ENCODE measurements around the gene SGCA.

Gene SGCA

DNA sequence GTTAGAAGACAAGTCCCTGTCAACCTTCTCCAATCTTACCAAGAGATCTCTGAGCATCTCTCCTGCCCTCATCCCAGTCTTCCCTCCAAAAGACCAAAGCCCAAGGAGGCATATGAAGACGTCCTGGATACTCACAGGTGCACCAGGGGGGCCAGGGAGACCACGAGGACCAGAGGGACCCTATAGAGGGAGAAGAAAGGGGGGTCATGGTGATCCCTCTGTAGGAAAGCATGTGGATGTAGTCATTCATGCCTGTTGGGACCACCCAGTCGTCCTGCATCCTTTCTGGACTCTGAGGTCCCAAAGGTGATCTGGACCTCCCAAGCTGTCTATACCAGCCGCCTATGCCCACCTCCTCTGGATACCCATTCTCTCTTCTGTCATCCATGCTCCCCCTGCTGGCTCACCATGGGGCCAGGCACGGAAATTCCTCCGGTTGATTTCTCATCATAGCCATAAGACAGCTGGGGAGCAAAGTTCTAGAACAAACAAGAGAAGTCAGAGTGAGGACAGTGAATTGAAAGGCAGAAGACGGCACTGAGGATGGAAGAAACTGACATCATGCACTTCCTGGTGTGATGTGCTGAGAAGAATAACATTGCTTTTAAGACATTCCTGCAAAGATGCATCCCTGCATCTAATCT is 32.3 kb downstream of the SGCA start:
- H3K9me3 ChIP-seq (ENCODE audit: low read length), result no peaks in the 10 kb centered on the region
- peaks cover 3% of the 10 kb centered on the region for H3K4me1 ChIP-seq (ENCODE audit: insufficient read depth, low read length)
- no peak overlapping the region for H2AFZ ChIP-seq (ENCODE audit: low read depth, low read length)
- H3K36me3 ChIP-seq (ENCODE audit: insufficient read depth, low read length), result no peaks in the 10 kb centered on the region
- H3K27me3 ChIP-seq (ENCODE audit: insufficient read depth, low read length), result peaks cover 56% of the 10 kb centered on the region
- no peak overlapping the region for H3K4me3 ChIP-seq (ENCODE audit: low read length)

DNA sequence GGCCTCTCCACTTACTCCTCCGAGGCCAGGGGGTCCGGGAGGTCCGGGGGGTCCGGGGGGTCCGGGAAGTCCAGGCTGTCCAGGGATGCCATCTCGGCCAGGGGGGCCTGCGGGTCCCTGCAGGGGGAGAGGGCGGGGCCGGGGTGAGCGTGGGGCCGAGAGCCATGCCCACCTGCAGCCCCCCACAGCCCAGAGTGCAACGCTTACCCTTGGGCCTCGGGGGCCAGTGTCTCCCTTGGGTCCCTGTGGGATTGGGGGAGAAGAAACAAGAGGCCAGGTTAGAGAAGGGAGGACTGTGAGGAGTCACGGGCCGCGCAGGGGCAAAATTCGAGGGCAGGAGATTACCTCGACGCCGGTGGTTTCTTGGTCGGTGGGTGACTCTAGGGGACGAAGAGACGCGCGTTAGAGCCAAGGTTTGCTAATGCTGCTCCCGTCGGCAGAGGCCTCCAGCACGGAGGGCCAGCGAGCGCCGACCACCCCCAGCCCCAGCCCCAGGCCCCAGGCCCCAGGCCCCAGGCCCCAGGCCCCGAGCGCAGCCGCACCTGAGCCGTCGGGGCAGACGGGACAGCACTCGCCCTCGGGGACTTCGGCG is 33.5 kb downstream of the SGCA start:
- Histone ChIP-seq H3K4me3 (ENCODE audit: low read length) (no peak overlapping the region), H3K36me3 (ENCODE audit: insufficient read depth, low read length) (no peaks in the 10 kb centered on the region), H3K27me3 (ENCODE audit: insufficient read depth, low read length) (peaks cover 58% of the 10 kb centered on the region), H3K9me3 (ENCODE audit: low read length) (no peaks in the 10 kb centered on the region), H3K4me1 (ENCODE audit: insufficient read depth, low read length) (peaks cover 3% of the 10 kb centered on the region), H2AFZ (ENCODE audit: low read depth, low read length) (no peak overlapping the region)

GRCh38 chr17:50199803-50200456 is 34.1 kb downstream of the SGCA start:
- H3K36me3 ChIP-seq (ENCODE audit: insufficient read depth, low read length), result no peaks in the 10 kb centered on the region
- H3K4me3 ChIP-seq (ENCODE audit: low read length), result no peak overlapping the region
- no peaks in the 10 kb centered on the region for H3K9me3 ChIP-seq (ENCODE audit: low read length)
- peaks cover 3% of the 10 kb centered on the region for H3K4me1 ChIP-seq (ENCODE audit: insufficient read depth, low read length)
- H3K27me3 ChIP-seq (ENCODE audit: insufficient read depth, low read length), result peaks cover 60% of the 10 kb centered on the region
- no peak overlapping the region for H2AFZ ChIP-seq (ENCODE audit: low read depth, low read length)

DNA sequence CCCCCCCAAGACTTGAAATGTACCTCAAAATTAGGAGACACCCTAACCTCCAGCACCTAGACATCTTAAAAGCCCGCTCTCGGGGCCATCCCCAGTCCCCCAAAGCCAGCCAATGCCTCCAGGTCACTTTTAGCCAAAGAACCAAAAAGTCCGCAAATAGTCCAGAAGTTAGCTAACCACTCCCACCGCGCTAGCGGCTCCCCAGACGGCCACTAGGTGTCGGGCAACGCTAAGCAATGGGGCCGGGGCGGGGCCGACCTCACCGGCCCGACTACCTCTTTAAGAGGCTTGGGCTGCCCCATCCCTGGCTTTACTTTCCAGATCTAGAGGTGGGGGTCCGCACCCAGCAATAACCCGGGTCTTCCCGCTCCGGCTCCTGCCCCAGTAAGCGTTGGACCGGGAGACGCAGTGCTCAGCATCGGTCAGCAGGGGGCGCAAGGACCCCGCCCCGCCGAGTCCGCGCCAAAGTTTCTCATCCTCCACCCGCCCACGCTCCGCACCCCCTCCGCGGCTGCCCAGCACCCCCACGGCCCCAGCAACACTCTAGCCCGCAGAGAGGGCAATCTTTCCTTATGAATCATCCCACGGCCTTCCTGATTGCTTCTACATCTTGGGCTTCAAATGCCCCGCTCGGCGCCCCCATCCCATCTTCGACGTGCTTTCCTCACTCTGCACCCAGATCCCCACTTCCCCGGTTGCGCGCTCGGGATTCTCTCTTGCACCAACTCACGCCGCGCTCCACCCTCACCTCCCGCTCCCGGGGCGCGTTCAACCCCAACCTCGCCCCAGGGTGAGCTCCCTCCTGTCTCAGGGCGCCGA is 34.9 kb downstream of the SGCA start:
- H3K36me3 ChIP-seq (ENCODE audit: insufficient read depth, low read length), result no peaks in the 10 kb centered on the region
- H3K27me3 ChIP-seq (ENCODE audit: insufficient read depth, low read length), result peaks cover 54% of the 10 kb centered on the region
- no peak overlapping the region for H2AFZ ChIP-seq (ENCODE audit: low read depth, low read length)
- H3K9me3 ChIP-seq (ENCODE audit: low read length), result no peaks in the 10 kb centered on the region
- peak overlapping the region; percentile 30 for H3K4me3 ChIP-seq (ENCODE audit: low read length)
- H3K4me1 ChIP-seq (ENCODE audit: insufficient read depth, low read length), result peaks cover 8% of the 10 kb centered on the region

GRCh38 chr17:50201276-50201854 is 35.6 kb downstream of the SGCA start, which contains the start of gene COL1A1:
COL1A1 (minus strand) TSS chr17:50201631; CDS start chr17:50201513, 118 bp downstream.
- peak within 1 kb of the TSS; percentile 30 for H3K4me3 ChIP-seq (ENCODE audit: low read length)
- H2AFZ ChIP-seq (ENCODE audit: low read depth, low read length), result no peak within 1 kb of the TSS
- H3K4me1 ChIP-seq (ENCODE audit: insufficient read depth, low read length), result peaks cover 11% of the 10 kb centered on the region
- peaks cover 54% of the 10 kb centered on the region for H3K27me3 ChIP-seq (ENCODE audit: insufficient read depth, low read length)
- H3K9me3 ChIP-seq (ENCODE audit: low read length), result no peaks in the 10 kb centered on the region
- no peaks in the 10 kb centered on the region for H3K36me3 ChIP-seq (ENCODE audit: insufficient read depth, low read length)

GRCh38 chr17:50203086-50203485 is 37.3 kb downstream of the SGCA start:
- Histone ChIP-seq H3K4me3 (ENCODE audit: low read length) (no peak overlapping the region), H3K36me3 (ENCODE audit: insufficient read depth, low read length) (no peaks in the 10 kb centered on the region), H3K4me1 (ENCODE audit: insufficient read depth, low read length) (peaks cover 11% of the 10 kb centered on the region), H3K9me3 (ENCODE audit: low read length) (no peaks in the 10 kb centered on the region), H2AFZ (ENCODE audit: low read depth, low read length) (no peak overlapping the region), H3K27me3 (ENCODE audit: insufficient read depth, low read length) (peaks cover 50% of the 10 kb centered on the region)

- Histone ChIP-seq H3K4me3 (ENCODE audit: low read length) (no peak overlapping the region), H3K9me3 (ENCODE audit: low read length) (no peaks in the 10 kb centered on the region), H3K36me3 (ENCODE audit: insufficient read depth, low read length) (no peaks in the 10 kb centered on the region), H3K4me1 (ENCODE audit: insufficient read depth, low read length) (peaks cover 11% of the 10 kb centered on the region), H3K27me3 (ENCODE audit: insufficient read depth, low read length) (peaks cover 51% of the 10 kb centered on the region), H2AFZ (ENCODE audit: low read depth, low read length) (no peak overlapping the region)
These were observed 38.0 kb downstream of the SGCA start for GRCh38 chr17:50203604-50204345.

- Histone ChIP-seq H3K4me3 (ENCODE audit: low read length) (no peak overlapping the region), H3K36me3 (ENCODE audit: insufficient read depth, low read length) (no peaks in the 10 kb centered on the region), H3K4me1 (ENCODE audit: insufficient read depth, low read length) (peaks cover 14% of the 10 kb centered on the region)
These were observed 38.6 kb downstream of the SGCA start for GRCh38 chr17:50204431-50204830.

GRCh38 chr17:50205111-50205962 is 39.5 kb downstream of the SGCA start:
- no peak overlapping the region for H3K4me3 ChIP-seq (ENCODE audit: low read length)
- peaks cover 55% of the 10 kb centered on the region for H3K27me3 ChIP-seq (ENCODE audit: insufficient read depth, low read length)
- H3K36me3 ChIP-seq (ENCODE audit: insufficient read depth, low read length), result no peaks in the 10 kb centered on the region
- H2AFZ ChIP-seq (ENCODE audit: low read depth, low read length), result no peak overlapping the region
- H3K9me3 ChIP-seq (ENCODE audit: low read length), result no peaks in the 10 kb centered on the region
- peaks cover 20% of the 10 kb centered on the region for H3K4me1 ChIP-seq (ENCODE audit: insufficient read depth, low read length)

More at GRCh38 chr17:50204431-50204830, 38.6 kb downstream of the SGCA start:
- H3K27me3 ChIP-seq (ENCODE audit: insufficient read depth, low read length), result peaks cover 54% of the 10 kb centered on the region
- no peaks in the 10 kb centered on the region for H3K9me3 ChIP-seq (ENCODE audit: low read length)
- no peak overlapping the region for H2AFZ ChIP-seq (ENCODE audit: low read depth, low read length)

DNA sequence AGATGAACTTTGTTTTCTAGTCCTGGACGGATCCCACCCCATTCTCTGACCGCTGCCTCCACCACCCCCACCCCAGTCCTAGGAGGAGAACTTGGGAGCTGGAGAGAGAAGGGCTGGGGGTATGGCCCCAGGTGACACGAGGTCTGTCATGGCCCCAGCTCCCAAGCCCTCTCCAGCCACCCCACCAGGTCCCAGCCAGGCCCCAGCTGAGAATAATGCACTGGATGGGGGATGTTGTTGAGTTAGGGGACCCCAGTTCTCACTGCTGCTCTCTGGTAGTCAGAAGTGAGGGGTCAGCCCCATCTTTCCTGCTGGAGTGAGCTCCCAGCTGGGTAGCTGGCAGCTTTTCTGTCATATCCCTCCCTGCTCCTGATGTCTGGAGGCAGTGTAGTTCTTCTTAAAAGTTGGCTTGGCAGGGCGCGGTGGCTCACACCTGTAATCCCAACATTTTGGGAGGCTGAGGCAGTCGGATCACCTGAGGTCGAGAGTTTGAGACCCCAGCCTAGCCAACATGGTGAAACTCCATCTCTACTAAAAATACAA is 40.2 kb downstream of the SGCA start:
- H3K4me1 ChIP-seq (ENCODE audit: insufficient read depth, low read length), result peaks cover 27% of the 10 kb centered on the region
- peaks cover 52% of the 10 kb centered on the region for H3K27me3 ChIP-seq (ENCODE audit: insufficient read depth, low read length)

DNA sequence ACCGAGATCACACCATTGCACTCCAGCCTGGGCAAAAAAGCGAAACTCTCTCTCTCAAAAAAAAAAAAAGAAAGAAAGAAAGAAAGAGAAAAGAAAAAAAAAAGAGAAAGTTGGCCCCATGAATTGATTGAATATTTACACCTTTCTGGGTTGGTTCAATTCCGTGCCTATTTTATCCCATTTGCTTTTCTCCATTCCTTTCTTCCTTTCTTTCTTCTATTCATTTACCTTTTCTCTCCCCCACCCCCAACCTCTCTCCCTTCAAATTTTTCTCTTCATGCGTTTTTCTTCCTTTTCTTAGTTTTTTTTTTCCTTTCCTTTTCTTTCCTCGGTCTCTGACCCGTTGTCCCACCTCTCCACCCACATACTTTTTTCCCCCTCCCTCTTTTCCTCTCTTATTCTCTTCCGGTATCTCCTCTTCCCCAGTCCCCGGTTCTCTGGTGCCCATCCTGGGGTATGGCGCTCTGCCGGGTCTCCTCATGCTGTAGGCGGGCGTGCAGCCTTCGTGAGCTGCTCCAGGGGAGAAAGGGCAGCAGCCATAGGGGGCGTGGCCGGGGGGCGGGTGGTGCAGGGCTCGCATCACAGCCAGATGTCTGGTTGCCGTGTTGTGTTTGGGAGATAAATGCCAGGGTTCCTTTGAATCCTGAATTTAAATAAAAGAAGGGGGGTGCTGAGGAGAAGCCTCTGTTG is 40.9 kb downstream of the SGCA start:
- Histone ChIP-seq H3K36me3 (ENCODE audit: insufficient read depth, low read length) (no peaks in the 10 kb centered on the region), H2AFZ (ENCODE audit: low read depth, low read length) (no peak overlapping the region), H3K4me3 (ENCODE audit: low read length) (no peak overlapping the region), H3K9me3 (ENCODE audit: low read length) (no peaks in the 10 kb centered on the region), H3K27me3 (ENCODE audit: insufficient read depth, low read length) (peaks cover 45% of the 10 kb centered on the region), H3K4me1 (ENCODE audit: insufficient read depth, low read length) (peaks cover 28% of the 10 kb centered on the region)

More for the DNA sequence above, 40.2 kb downstream of the SGCA start:
- H2AFZ ChIP-seq (ENCODE audit: low read depth, low read length), result no peak overlapping the region
- H3K36me3 ChIP-seq (ENCODE audit: insufficient read depth, low read length), result no peaks in the 10 kb centered on the region
- H3K4me3 ChIP-seq (ENCODE audit: low read length), result no peak overlapping the region
- no peaks in the 10 kb centered on the region for H3K9me3 ChIP-seq (ENCODE audit: low read length)

Data from neuron (in vitro differentiated cells).